ENCODE measurements around the gene IFI27L1.

- TF ChIP-seq, protein P1, sequence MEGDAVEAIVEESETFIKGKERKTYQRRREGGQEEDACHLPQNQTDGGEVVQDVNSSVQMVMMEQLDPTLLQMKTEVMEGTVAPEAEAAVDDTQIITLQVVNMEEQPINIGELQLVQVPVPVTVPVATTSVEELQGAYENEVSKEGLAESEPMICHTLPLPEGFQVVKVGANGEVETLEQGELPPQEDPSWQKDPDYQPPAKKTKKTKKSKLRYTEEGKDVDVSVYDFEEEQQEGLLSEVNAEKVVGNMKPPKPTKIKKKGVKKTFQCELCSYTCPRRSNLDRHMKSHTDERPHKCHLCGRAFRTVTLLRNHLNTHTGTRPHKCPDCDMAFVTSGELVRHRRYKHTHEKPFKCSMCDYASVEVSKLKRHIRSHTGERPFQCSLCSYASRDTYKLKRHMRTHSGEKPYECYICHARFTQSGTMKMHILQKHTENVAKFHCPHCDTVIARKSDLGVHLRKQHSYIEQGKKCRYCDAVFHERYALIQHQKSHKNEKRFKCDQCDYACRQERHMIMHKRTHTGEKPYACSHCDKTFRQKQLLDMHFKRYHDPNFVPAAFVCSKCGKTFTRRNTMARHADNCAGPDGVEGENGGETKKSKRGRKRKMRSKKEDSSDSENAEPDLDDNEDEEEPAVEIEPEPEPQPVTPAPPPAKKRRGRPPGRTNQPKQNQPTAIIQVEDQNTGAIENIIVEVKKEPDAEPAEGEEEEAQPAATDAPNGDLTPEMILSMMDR (conservative IDR thresholded peaks at IDR 0.05; ENCODE audit: low read length): no peak
- TF ChIP-seq EZH2phosphoT487 (IDR thresholded peaks at IDR 0.05; ENCODE audit: borderline replicate concordance): no peak
These were observed 17.9 kb downstream of the IFI27L1 start for GRCh38 chr14:94099006-94099405.

Measured in Loucy (cell line).